Endometrium (tissue), 2 donors: ENCODE data around the gene WDR11.

Experiments
- FAIRE-seq: peaks from 2 replicates; lab custom pipeline; 2012; peaks lifted over from hg19 to GRCh38; lab: Jason Lieb, UNC
- donor health status: control.
- donor health status: control.

Gene WDR11, protein sequence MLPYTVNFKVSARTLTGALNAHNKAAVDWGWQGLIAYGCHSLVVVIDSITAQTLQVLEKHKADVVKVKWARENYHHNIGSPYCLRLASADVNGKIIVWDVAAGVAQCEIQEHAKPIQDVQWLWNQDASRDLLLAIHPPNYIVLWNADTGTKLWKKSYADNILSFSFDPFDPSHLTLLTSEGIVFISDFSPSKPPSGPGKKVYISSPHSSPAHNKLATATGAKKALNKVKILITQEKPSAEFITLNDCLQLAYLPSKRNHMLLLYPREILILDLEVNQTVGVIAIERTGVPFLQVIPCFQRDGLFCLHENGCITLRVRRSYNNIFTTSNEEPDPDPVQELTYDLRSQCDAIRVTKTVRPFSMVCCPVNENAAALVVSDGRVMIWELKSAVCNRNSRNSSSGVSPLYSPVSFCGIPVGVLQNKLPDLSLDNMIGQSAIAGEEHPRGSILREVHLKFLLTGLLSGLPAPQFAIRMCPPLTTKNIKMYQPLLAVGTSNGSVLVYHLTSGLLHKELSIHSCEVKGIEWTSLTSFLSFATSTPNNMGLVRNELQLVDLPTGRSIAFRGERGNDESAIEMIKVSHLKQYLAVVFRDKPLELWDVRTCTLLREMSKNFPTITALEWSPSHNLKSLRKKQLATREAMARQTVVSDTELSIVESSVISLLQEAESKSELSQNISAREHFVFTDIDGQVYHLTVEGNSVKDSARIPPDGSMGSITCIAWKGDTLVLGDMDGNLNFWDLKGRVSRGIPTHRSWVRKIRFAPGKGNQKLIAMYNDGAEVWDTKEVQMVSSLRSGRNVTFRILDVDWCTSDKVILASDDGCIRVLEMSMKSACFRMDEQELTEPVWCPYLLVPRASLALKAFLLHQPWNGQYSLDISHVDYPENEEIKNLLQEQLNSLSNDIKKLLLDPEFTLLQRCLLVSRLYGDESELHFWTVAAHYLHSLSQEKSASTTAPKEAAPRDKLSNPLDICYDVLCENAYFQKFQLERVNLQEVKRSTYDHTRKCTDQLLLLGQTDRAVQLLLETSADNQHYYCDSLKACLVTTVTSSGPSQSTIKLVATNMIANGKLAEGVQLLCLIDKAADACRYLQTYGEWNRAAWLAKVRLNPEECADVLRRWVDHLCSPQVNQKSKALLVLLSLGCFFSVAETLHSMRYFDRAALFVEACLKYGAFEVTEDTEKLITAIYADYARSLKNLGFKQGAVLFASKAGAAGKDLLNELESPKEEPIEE

GRCh38 chr10:120850911-120851865 is at the start of gene WDR11:
TSS of gene WDR11 (plus strand) at chr10:120851362. CDS start at chr10:120851421, 59 bp downstream.
- FAIRE-seq, result peak; percentile 29

GRCh38 chr10:120802935-120803334 is 48.2 kb upstream of the WDR11 start:
- FAIRE-seq, result no peak

- no peak for FAIRE-seq
Measured at GRCh38 chr10:120803972-120804371, 47.2 kb upstream of the WDR11 start.

DNA sequence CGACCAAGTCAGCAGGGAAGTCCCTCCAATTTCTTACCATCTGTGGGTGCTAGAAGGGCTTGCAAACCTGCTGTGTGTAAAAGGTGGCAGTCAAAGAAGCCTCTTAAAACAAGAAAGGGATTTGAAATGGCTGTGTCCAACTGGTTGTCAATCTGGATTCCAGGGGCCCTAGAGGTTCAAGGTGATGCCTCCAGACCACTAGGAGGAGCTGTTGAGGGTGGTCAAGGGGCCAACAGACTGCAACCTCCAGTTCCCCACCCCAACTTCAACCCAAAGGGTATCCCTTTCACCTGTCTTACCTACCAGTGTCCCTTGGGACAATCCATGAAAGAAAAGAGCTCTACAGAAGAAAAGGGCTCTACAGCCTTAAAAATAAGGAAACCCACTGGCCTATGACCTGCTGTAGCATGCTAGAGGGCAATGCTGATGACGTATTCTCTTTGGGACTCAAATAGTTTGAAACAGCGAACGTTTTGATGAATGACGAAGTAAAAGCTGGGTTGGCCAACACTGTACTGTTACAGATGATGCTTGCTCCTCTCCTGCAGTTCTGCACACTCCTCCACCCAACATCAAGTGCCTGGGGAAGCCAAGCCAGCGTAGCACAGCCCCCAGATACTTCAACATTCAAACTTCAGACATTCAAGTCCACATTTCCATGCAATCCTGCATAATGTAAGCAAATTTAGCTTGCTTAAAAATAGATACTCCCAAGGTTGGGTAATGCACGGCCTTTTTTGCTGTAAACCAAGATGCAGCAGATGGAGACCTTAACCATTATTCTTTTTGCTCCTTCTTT is 45.9 kb upstream of the WDR11 start:
- no peak for FAIRE-seq

- no peak for FAIRE-seq
Measured at GRCh38 chr10:120806081-120806480, 45.1 kb upstream of the WDR11 start.

DNA sequence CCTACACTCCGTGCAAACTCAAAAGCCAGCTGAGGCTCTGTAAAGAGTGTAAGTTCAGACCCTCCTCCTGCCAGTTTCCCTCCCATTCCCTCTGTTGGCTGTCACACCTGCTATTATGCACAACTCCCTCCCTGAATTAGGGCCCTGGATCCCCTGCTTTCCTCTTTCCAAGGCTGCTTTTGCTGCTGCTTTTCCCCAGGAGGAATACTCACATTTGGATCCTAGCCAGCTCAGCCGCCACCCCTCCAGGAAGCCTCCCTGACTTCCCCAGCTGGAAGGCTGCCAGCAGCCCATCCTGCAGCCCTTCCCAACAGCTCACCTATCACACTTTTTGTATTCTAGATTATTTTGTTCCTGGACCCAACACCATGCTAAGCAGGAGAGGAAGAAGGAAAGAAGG is 40.9 kb upstream of the WDR11 start:
- FAIRE-seq, result no peak

GRCh38 chr10:120813085-120813484 is 38.1 kb upstream of the WDR11 start:
- no peak for FAIRE-seq

GRCh38 chr10:120818301-120818700 is 32.9 kb upstream of the WDR11 start:
- FAIRE-seq, result no peak

GRCh38 chr10:120819366-120819765 is 31.8 kb upstream of the WDR11 start:
- FAIRE-seq, result no peak

GRCh38 chr10:120823266-120823665 is 27.9 kb upstream of the WDR11 start:
- no peak for FAIRE-seq

GRCh38 chr10:120824881-120825309 is 26.3 kb upstream of the WDR11 start:
- no peak for FAIRE-seq

DNA sequence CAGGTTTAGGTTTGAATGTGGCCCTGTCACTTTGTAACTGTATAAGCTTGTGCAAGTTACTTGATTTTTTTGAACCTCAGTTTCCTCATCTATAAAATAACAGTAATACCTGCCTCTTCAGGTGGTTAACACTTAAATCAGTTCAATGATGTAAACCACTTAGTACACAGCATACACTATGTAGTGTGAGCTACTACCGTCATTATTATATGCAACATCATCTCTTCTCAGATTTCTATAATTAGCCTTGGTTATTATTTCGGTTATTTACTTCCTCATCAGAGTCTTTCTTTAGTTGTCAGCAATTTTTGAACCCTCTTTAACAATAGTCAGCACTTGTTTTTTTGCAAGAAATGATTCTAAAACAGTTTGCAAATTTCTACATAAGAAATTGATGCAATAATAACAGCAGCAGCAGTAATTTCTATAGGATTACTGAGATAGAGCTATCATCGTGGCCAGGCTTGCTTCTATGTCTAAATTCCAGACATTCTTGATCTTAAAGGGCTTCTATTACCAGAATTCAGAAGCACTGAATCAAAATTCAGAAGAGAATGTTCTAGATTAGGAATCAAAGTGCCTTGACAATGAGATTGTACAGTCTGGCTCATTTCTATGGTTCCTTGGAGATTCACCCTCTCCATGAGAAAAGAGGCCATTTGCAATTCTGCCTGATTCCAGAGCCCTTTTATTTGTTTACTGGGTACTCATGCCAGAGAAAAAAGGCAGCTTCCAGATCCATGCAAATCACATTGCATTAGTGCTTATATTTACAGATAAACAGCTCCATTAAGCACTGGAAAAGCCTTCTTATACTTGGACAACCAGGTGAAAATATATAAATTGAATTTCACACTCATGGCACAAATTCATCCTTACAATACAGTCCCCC is 25.0 kb upstream of the WDR11 start:
- FAIRE-seq, result no peak

- FAIRE-seq, result no peak
Measured at GRCh38 chr10:120827251-120827875, 23.8 kb upstream of the WDR11 start.

DNA sequence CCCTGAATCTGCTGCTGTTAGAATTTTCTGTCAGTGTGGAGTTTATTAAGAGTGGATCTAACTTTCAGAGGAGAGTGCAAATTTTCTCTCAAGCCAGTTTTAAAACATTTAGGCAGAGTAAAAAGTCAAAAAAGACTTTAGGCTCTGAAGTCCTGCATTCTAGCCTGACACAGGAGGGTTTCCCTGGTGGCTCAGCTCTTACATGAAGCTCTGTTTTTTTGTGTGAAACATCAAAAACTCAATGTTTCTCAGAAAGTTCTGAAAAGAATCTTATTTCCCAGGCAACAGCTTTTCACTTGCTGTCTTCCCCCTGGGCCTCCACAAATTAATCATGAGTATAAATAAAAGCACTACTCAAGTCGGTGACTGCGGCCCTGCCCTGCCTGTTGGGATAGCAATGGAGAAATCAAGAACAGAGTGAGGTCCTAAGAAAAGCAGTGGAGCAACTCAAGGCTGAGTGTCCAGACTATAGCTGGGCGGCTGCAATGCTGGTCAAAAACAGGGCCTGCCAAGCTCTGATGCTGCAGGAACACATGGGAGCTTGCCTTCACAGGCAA is 22.3 kb upstream of the WDR11 start:
- FAIRE-seq, result no peak

DNA sequence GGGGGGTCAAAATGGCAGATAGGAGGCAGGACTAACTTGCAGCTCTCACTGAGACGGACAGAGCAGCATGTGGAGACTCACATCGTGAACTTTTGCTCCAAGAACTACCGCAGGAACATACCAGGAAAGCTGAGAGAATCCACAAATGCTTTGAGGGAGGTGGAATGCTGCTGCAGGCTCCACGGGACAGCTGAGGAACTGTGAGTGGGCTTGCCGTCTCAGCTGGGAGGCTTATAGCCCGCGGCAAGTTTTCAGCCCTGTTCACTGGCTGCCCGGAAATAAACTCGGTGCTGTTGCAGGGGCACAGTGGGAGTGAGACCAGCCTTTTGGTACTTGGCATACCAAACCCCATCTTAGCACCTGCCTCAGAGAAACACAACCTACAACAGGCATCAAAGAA is 19.1 kb upstream of the WDR11 start:
- no peak for FAIRE-seq

DNA sequence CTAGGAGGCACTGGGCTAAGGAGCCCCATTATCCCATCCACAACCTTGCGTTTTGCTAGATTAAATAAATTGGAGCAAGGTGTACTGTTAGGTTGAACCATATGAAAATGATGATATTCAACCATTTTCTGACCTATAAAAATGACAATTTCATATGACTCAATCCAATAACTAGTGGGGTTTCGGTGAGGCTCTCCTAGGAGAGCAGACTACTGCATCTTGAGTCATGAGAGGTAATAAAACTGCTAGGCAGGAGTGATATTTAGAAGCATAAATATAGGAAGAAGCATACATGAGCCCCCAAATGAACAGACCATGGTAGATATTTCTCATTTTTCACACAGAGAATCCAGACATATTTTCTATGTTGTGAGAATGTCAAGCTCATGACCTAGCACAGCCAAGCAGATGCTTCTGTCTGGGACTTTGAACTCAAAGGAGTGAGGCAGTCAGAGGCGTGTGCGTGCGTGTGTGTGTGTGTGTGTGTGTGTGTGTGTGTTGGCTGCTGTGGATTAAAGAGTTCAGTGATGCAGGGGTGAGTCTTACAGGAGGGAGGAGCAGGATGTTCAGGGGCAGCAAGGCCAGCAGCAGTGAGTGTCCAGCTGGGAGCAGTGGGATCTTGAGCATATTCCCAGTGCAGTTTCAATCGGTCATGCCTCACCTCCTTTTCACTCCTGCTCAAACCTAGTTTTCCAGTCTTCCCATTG is 17.8 kb upstream of the WDR11 start:
- FAIRE-seq, result no peak

DNA sequence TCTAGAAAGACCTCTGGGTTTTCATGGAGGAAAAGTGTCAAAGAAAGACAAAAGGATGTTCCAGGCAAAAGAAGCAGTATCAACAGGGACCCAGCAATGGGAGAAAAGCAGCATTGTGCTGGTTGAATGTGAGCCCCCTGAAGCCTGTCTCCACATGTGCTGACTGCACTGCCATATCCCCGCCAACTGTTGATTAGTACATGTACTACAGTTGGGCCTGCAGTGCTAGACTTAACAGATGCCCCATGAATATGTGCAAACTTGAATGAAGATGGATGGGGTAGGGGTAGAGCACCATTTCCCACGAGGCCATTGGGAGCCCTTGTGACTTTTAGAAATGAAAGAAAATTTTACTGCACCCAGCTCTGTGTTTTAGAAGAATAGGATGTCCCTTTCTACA is 15.6 kb upstream of the WDR11 start:
- no peak for FAIRE-seq

GRCh38 chr10:120838941-120839340 is 12.2 kb upstream of the WDR11 start:
- FAIRE-seq, result no peak
